ENCODE measurements around the gene C6orf47.

DNA sequence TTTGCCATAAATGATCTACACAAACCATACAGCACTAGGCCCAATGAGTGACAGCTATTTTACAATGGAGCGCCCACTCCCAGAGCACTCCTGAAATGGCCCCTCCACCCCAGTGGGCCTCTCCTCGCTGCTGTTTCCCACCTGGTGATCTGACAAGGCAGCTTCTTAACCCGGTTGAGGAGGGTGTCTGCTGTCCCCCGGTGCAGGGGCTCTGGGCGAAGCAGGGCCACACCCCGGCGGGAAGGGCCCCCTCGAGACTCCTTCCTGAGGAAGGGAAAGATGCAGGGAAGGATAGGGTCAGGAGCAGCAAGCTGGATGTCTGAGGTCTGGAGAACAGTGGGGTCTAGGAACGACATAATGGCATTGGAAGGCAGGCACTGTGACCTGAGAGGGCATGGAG, 32.3 kb upstream of the C6orf47 start:
- TF ChIP-seq, protein P1, sequence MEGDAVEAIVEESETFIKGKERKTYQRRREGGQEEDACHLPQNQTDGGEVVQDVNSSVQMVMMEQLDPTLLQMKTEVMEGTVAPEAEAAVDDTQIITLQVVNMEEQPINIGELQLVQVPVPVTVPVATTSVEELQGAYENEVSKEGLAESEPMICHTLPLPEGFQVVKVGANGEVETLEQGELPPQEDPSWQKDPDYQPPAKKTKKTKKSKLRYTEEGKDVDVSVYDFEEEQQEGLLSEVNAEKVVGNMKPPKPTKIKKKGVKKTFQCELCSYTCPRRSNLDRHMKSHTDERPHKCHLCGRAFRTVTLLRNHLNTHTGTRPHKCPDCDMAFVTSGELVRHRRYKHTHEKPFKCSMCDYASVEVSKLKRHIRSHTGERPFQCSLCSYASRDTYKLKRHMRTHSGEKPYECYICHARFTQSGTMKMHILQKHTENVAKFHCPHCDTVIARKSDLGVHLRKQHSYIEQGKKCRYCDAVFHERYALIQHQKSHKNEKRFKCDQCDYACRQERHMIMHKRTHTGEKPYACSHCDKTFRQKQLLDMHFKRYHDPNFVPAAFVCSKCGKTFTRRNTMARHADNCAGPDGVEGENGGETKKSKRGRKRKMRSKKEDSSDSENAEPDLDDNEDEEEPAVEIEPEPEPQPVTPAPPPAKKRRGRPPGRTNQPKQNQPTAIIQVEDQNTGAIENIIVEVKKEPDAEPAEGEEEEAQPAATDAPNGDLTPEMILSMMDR (IDR thresholded peaks at IDR 0.05; ENCODE audit: low read length): no peak
- TF ChIP-seq EZH2 (IDR thresholded peaks at IDR 0.05; ENCODE audit: borderline replicate concordance, low read length): no peak

All from OCI-LY1 (cell line).